IMR-90 (cell line): ENCODE measurements around the gene ATXN1. TPM values are rescaled to one million over a fixed set of nuclear protein-coding genes. Genes with fewer than 3 reads are reported as not detected.

ENCODE experiments used
- ATAC-seq: fragments of 200-7000 bp; cut with Tn5 transposase; 2 replicates; pipeline ENCODE4 v1.9.1; 2020; ENCODE audit warnings: low read depth, mild to moderate bottlenecking, moderate library complexity
- BruUV-seq: library from RNA; stranded (reverse); fragments of 400-500 nt; replicated peaks from 2 replicates; lab custom pipeline; 2021; lab: Mats Ljungman, UMichigan
- CTCF ChIA-PET: fragments of 300-600 bp; formaldehyde crosslinking; extraction: SDS; loops from one replicate; lab custom pipeline; 2021; ENCODE audit warnings: antibody characterized with exemption; lab: Yijun Ruan, JAX
- POLR2A ChIA-PET: fragments of 300-600 bp; sonication (Branson Sonifier 250); formaldehyde crosslinking; loops from one replicate; lab custom pipeline; 2022; ENCODE audit warnings: antibody characterized with exemption; ENCODE audit not compliant: unreplicated experiment; lab: Charles Lee
- DNase-seq: peaks from one replicate; pipeline ENCODE4 v3.0.0; 2013
- H2AFZ ChIP-seq: replicated peaks from 2 replicates; pipeline ENCODE3; 2013; ENCODE audit warnings: low read length, mild to moderate bottlenecking; ENCODE audit not compliant: poor library complexity
- H2AK5ac ChIP-seq: 2 replicates; pipeline ENCODE4 v1.6.1; 2013; ENCODE audit warnings: low read depth, low read length, inconsistent platforms
- H2AK9ac ChIP-seq: replicated peaks from 2 replicates; pipeline ENCODE3; 2013; ENCODE audit warnings: mild to moderate bottlenecking, low read depth, low read length, moderate library complexity; ENCODE audit not compliant: poor library complexity
- H2BK120ac ChIP-seq: 2 replicates; pipeline ENCODE4 v1.6.1; 2013; ENCODE audit warnings: low read depth, low read length, inconsistent platforms
- H2BK15ac ChIP-seq: 3 replicates; pipeline ENCODE4 v1.6.1; 2013; ENCODE audit warnings: low read depth, low read length, inconsistent platforms
- H2BK20ac ChIP-seq: 2 replicates; pipeline ENCODE4 v1.6.1; 2013; ENCODE audit warnings: low read depth, mild to moderate bottlenecking, inconsistent platforms, low read length, moderate library complexity
- H2BK5ac ChIP-seq: 2 replicates; pipeline ENCODE4 v1.6.1; 2013; ENCODE audit warnings: mild to moderate bottlenecking, low read depth, low read length, inconsistent platforms; ENCODE audit not compliant: poor library complexity, severe bottlenecking
- H3K14ac ChIP-seq: replicated peaks from 2 replicates; pipeline ENCODE4 v1.6.1; 2013; ENCODE audit warnings: low read depth, low read length, inconsistent platforms
- H3K18ac ChIP-seq: 2 replicates; pipeline ENCODE4 v1.6.1; 2013; ENCODE audit warnings: low read depth, low read length, control low read depth
- H3K23ac ChIP-seq: 2 replicates; pipeline ENCODE4 v1.6.1; 2013; ENCODE audit warnings: low read depth, low read length, inconsistent platforms
- H3K27ac ChIP-seq: 2 replicates; pipeline ENCODE4 v1.5.1; 2013; ENCODE audit warnings: mild to moderate bottlenecking, control low read depth, low read length; ENCODE audit not compliant: insufficient read depth
- H3K27me3 ChIP-seq: 2 replicates; pipeline ENCODE4 v1.6.1; 2013; ENCODE audit warnings: low read length; ENCODE audit not compliant: control insufficient read depth, insufficient read depth
- H3K36me3 ChIP-seq: 2 replicates; pipeline ENCODE4 v1.6.1; 2013; ENCODE audit warnings: low read length, mixed read lengths; ENCODE audit not compliant: control insufficient read depth, insufficient read depth
- H3K4ac ChIP-seq: 2 replicates; pipeline ENCODE4 v1.6.1; 2013; ENCODE audit warnings: low read depth, low read length, inconsistent platforms
- H3K4me1 ChIP-seq: 2 replicates; pipeline ENCODE4 v1.6.1; 2013; ENCODE audit warnings: low read length, mixed read lengths; ENCODE audit not compliant: control insufficient read depth, insufficient read depth
- H3K4me2 ChIP-seq: 2 replicates; pipeline ENCODE4 v1.6.1; 2013; ENCODE audit warnings: low read depth, mild to moderate bottlenecking, control low read depth, low read length, moderate library complexity
- H3K4me3 ChIP-seq: 2 replicates; pipeline ENCODE4 v1.5.1; 2013; ENCODE audit warnings: low read depth, mild to moderate bottlenecking, control low read depth, low read length, moderate library complexity; ENCODE audit not compliant: insufficient read depth
- H3K56ac ChIP-seq: 2 replicates; pipeline ENCODE4 v1.6.1; 2013; ENCODE audit warnings: low read length, inconsistent platforms; ENCODE audit not compliant: insufficient read depth; ENCODE audit errors: extremely low read depth
- H3K79me1 ChIP-seq, 2 experiments: 2 replicates each; pipeline ENCODE4 v1.6.1; 2013; ENCODE audit warnings: low read length in 2 of 2, inconsistent platforms in 1 of 2, low read depth in 1 of 2
- H3K9ac ChIP-seq: 2 replicates; pipeline ENCODE4 v1.6.1; 2013; ENCODE audit warnings: low read depth, low read length, control low read depth
- H3K9me1 ChIP-seq: 2 replicates; pipeline ENCODE4 v1.6.1; 2013; ENCODE audit warnings: low read length, inconsistent platforms; ENCODE audit not compliant: insufficient read depth
- H3K9me3 ChIP-seq: 2 replicates; pipeline ENCODE4 v1.6.1; 2013; ENCODE audit warnings: low read length; ENCODE audit not compliant: control insufficient read depth, insufficient read depth
- H4K20me1 ChIP-seq: 2 replicates; pipeline ENCODE4 v1.6.1; 2013; ENCODE audit warnings: low read length, inconsistent platforms; ENCODE audit not compliant: insufficient read depth
- H4K5ac ChIP-seq: 2 replicates; pipeline ENCODE4 v1.6.1; 2013; ENCODE audit warnings: mild to moderate bottlenecking, low read depth, low read length, control low read depth
- H4K8ac ChIP-seq, 2 experiments: 2 replicates each; pipeline ENCODE4 v1.6.1; 2013; ENCODE audit warnings: low read depth in 2 of 2, low read length in 2 of 2, control low read depth in 1 of 2, inconsistent platforms in 1 of 2
- H4K91ac ChIP-seq: 2 replicates; pipeline ENCODE4 v1.6.1; 2013; ENCODE audit warnings: low read depth, low read length, inconsistent platforms; ENCODE audit not compliant: insufficient read depth
- CEBPB ChIP-seq: IDR thresholded peaks from 2 replicates; pipeline ENCODE4 v1.6.1; 2012; ENCODE audit warnings: low read depth, low read length, improper control_type of control experiment
- MAZ ChIP-seq: IDR thresholded peaks from 2 replicates; pipeline ENCODE4 v1.6.1; 2012; ENCODE audit warnings: low read depth, mild to moderate bottlenecking, low read length, improper control_type of control experiment, moderate library complexity, borderline replicate concordance
- MXI1 ChIP-seq: IDR thresholded peaks from 2 replicates; pipeline ENCODE4 v1.6.1; 2012; ENCODE audit warnings: low read depth, mild to moderate bottlenecking, low read length, moderate library complexity, borderline replicate concordance
- dilution Hi-C: fragments of 300-500 bp; cut with HindIII; formaldehyde crosslinking; loops from one replicate; pipeline ENCODE4 v1.14.3; 2018; ENCODE audit warnings: low sequenced_read_pairs; ENCODE audit not compliant: unreplicated experiment
- in situ Hi-C: fragments of 300-500 bp; cut with MboI; formaldehyde crosslinking; loops from 3 replicates; pipeline ENCODE4 v1.14.3; 2019; ENCODE audit warnings: low sequenced_read_pairs, inconsistent platforms, mixed read lengths
- intact Hi-C: fragments of 100-400 bp; cut with micrococcal nuclease; formaldehyde crosslinking; loops from 2 replicates; pipeline ENCODE4 v1.10.0; 2022
- polyA plus RNA-seq, 3 experiments: library from polyadenylated mRNA; depleted of rRNA; stranded (reverse); fragments of >200 nt; gene quantifications; 2 replicates each; pipeline ENCODE4 v1.2.3, GENCODE V29; 2012; ENCODE audit warnings: low replicate concordance in 1 of 3
- total RNA-seq: library from RNA; depleted of rRNA; stranded (reverse); fragments of >200 nt; gene quantifications from 2 replicates; pipeline ENCODE4 v1.2.3, GENCODE V29; 2012

ATXN1 gene
- total and polyA plus RNA-seq, 2 of the 4 experiments (the other 2 are of a cell fraction) = 7.3 to 11.1 TPM

DNA sequence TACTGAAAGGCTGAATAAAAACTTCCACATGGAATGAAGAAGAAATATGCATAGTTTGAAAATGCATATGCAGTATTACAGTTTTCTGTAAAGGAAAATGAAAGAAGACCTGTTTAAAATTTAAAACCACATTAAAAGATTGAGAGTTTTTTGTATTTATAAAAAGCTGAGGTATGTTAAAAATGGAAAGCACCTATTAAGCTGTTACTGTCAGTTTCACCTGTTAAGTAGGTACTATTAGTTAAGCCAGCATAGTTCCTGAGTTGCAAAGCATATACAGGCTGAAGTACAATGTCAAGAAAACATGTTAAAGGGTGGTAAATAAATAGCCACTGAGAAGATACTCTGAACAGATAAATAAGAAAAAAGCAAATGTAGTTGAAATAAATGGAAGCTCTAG lies 69.9 kb downstream of the ATXN1 start:
- Histone ChIP-seq H2BK15ac (no peak overlapping the region), H3K79me1 (peaks cover 25 to 60% of the 10 kb centered on the region in 2 experiments), H4K8ac (no peak overlapping the region), H2AFZ (no peak overlapping the region), H3K23ac (no peak overlapping the region), H3K27ac (no peak overlapping the region), H3K4me3 (no peak overlapping the region), H2AK9ac (no peak overlapping the region), H2BK120ac (no peak overlapping the region), H3K4ac (no peak overlapping the region), H4K20me1 (peaks cover 7% of the 10 kb centered on the region; the same call in 1 of the 2 replicates), H2BK5ac (no peak overlapping the region), H4K91ac (no peak overlapping the region), H3K4me2 (no peak overlapping the region), H3K27me3 (no peaks in the 10 kb centered on the region), H3K9me3 (no peaks in the 10 kb centered on the region), H3K9ac (no peak overlapping the region), H3K56ac (no peak overlapping the region), H4K5ac (no peak overlapping the region), H2AK5ac (no peak overlapping the region), H3K14ac (no peak overlapping the region), H3K4me1 (peaks cover 11% of the 10 kb centered on the region), H3K36me3 (0 out of 2 replicates have a peak, but pooled peaks cover 3% of the 10 kb centered on the region), H2BK20ac (0 out of 2 replicates have a peak overlapping the region, but pooled peaks have one; percentile 14), H3K9me1 (peaks cover 2% of the 10 kb centered on the region; the same call in 1 of the 2 replicates), H3K18ac (no peak overlapping the region)
- ChIA-PET POLR2A (no interaction called here), CTCF (no interaction called here)
- dilution Hi-C loops (no loop called here), in situ Hi-C loops (no loop called here), intact Hi-C loops (no loop called here)
- no TSS peak for BruUV-seq
- DNase-seq (no peak), ATAC-seq (no peak)
- TF ChIP-seq MXI1 (no peak), CEBPB (no peak), MAZ (no peak)
